Natural killer cell (primary cell): Measurements from ENCODE around the gene ALDH3A2. TPM values are rescaled to one million over a fixed set of nuclear protein-coding genes. Genes with fewer than 3 reads are reported as not detected.

Source experiments
- ATAC-seq, 3 donors: fragments of 150-1000 bp in 2 of 3; fragments of 200-7000 bp in 1 of 3; cut with Tn5 transposase; 1 replicate in 1 of 3; 2 replicates in 2 of 3; pipeline ENCODE4 v1.10.0; 2021; ENCODE audit warnings: mild to moderate bottlenecking in 2 of 3, moderate library complexity in 2 of 3
- DNase-seq, 2 donors: peaks; one replicate each; pipeline versions ENCODE4 v3.0.0 to v3.0.0-alpha.2; 2013 to 2021; ENCODE audit warnings: mixed read lengths in 1 of 2
- H3K27ac ChIP-seq: one replicate; pipeline ENCODE4 v1.5.1; 2013; ENCODE audit warnings: mild to moderate bottlenecking, low read length
- H3K27me3 ChIP-seq: one replicate; pipeline ENCODE4 v1.6.1; 2013; ENCODE audit warnings: low read length; ENCODE audit not compliant: control insufficient read depth, insufficient read depth
- H3K36me3 ChIP-seq: one replicate; pipeline ENCODE4 v1.6.1; 2013; ENCODE audit warnings: low read length; ENCODE audit not compliant: control insufficient read depth, insufficient read depth
- H3K4me1 ChIP-seq: one replicate; pipeline ENCODE4 v1.6.1; 2013; ENCODE audit warnings: low read length; ENCODE audit not compliant: control insufficient read depth, insufficient read depth
- H3K4me3 ChIP-seq: one replicate; pipeline ENCODE4 v1.5.1; 2013; ENCODE audit warnings: low read length
- H3K9me3 ChIP-seq: one replicate; pipeline ENCODE4 v1.6.1; 2013; ENCODE audit warnings: low read length; ENCODE audit not compliant: control insufficient read depth, insufficient read depth
- H3K27ac Mint-ChIP-seq, 2 donors: one replicate each; pipeline ENCODE4 v1.8.0; 2022; ENCODE audit warnings: mild to moderate bottlenecking in 2 of 2, mixed read lengths in 2 of 2, moderate library complexity in 1 of 2
- H3K27me3 Mint-ChIP-seq, 2 donors: one replicate each; pipeline ENCODE4 v1.8.0; 2022; ENCODE audit warnings: low read depth in 2 of 2, mixed read lengths in 2 of 2
- H3K36me3 Mint-ChIP-seq: one replicate; pipeline ENCODE4 v1.8.0; 2022; ENCODE audit warnings: mixed read lengths
- H3K4me1 Mint-ChIP-seq, 2 donors: one replicate each; pipeline ENCODE4 v1.8.0; 2022; ENCODE audit warnings: mixed read lengths in 2 of 2
- H3K4me3 Mint-ChIP-seq: one replicate; pipeline ENCODE4 v1.8.0; 2022; ENCODE audit warnings: mild to moderate bottlenecking, moderate library complexity, mixed read lengths
- H3K9me3 Mint-ChIP-seq, 2 donors: one replicate each; pipeline ENCODE4 v1.8.0; 2022; ENCODE audit warnings: mixed read lengths in 2 of 2
- WGBS: methylation state at CpG from one replicate; pipeline ENCODE4 v1.1.7; 2013; ENCODE audit warnings: missing lambda C conversion rate; ENCODE audit not compliant: insufficient coverage; 5-methylcytosine and 5-hydroxymethylcytosine counted together
- intact Hi-C: fragments of 100-400 bp; cut with micrococcal nuclease; formaldehyde crosslinking; loops from one replicate; pipeline ENCODE4 v1.14.2; 2022
- total RNA-seq, 4 donors: library from RNA; stranded (reverse); fragments of 120-200 nt in 1 of 4; gene quantifications; one replicate each; pipeline versions ENCODE4 v1.2.3 to v1.2.4, GENCODE V29; 2013 to 2022
- TF ChIP-seq, protein P1 (sequence below): fragments of 200-600 bp; IDR thresholded peaks from one replicate; pipeline ENCODE4 v1.8.0; 2022; ENCODE audit warnings: antibody characterized with exemption

ALDH3A2 gene
- total RNA-seq, 3 donors from 2014 or later (not counting 1 experiment from before 2014, with no cell fraction given): 25.3 to 33.7 (median 31.4) TPM

DNA sequence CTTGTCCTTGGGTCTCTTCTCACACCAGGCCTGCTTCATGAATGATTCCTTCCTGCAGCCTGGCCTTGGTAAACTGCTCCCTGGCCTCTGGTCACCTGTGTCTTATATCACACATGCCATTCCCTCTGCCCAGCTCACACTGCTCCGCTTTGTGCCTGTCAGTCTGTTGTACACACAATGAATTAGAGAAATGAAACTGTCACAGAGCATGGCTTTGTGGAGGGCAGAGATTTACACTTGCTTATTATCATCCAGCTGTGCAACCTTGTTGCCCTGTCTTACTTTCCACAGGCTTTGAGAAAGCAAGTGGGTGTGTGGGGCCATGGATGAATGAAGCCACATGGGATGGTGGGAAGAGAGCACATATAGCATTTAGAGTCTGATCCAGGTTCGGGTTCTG is 22.4 kb downstream of the ALDH3A2 start:
- no peaks in the 10 kb centered on the region for H3K4me1 Mint-ChIP-seq
- ATAC-seq: no peak
- H3K27me3 ChIP-seq: no peaks in the 10 kb centered on the region
- H3K4me1 ChIP-seq: no peaks in the 10 kb centered on the region
- H3K9me3 ChIP-seq: no peaks in the 10 kb centered on the region
- no peak overlapping the region for H3K27ac Mint-ChIP-seq
- WGBS: 93% methylated on average over 2 of the region's 2 CpGs
- DNase-seq: no peak
- H3K27me3 Mint-ChIP-seq: no peaks in the 10 kb centered on the region
- H3K9me3 Mint-ChIP-seq: no peaks in the 10 kb centered on the region
- intact Hi-C loops: no loop called here
- TF ChIP-seq, protein P1, sequence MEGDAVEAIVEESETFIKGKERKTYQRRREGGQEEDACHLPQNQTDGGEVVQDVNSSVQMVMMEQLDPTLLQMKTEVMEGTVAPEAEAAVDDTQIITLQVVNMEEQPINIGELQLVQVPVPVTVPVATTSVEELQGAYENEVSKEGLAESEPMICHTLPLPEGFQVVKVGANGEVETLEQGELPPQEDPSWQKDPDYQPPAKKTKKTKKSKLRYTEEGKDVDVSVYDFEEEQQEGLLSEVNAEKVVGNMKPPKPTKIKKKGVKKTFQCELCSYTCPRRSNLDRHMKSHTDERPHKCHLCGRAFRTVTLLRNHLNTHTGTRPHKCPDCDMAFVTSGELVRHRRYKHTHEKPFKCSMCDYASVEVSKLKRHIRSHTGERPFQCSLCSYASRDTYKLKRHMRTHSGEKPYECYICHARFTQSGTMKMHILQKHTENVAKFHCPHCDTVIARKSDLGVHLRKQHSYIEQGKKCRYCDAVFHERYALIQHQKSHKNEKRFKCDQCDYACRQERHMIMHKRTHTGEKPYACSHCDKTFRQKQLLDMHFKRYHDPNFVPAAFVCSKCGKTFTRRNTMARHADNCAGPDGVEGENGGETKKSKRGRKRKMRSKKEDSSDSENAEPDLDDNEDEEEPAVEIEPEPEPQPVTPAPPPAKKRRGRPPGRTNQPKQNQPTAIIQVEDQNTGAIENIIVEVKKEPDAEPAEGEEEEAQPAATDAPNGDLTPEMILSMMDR: no peak
- no peak overlapping the region for H3K27ac ChIP-seq
- no peak overlapping the region for H3K4me3 Mint-ChIP-seq
- peaks cover 6% of the 10 kb centered on the region for H3K36me3 Mint-ChIP-seq
- peaks cover 12% of the 10 kb centered on the region for H3K36me3 ChIP-seq
- no peak overlapping the region for H3K4me3 ChIP-seq

DNA sequence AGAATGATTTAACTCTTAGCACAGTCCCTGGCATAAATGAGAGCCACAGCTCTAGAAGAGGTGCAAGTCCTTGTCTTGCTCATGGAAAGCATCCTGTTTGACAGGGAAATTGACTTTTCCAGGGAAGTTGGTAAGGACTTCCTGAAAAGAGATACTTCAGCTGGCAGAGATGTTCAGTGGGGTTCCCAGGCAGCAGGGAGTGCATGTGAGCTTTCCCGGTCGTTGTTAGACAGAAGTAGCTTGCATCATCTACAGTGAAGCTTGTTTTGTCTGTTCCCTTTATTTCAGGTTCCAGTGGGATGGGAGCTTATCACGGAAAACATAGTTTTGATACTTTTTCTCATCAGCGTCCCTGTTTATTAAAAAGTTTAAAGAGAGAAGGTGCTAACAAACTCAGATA is 22.9 kb downstream of the ALDH3A2 start:
- Mint-ChIP-seq H3K27me3 (no peaks in the 10 kb centered on the region), H3K4me1 (no peaks in the 10 kb centered on the region), H3K9me3 (no peaks in the 10 kb centered on the region), H3K36me3 (peaks cover 6% of the 10 kb centered on the region), H3K4me3 (no peak overlapping the region), H3K27ac (no peak overlapping the region)
- no peak overlapping the region for H3K27ac ChIP-seq
- no peaks in the 10 kb centered on the region for H3K9me3 ChIP-seq
- no peaks in the 10 kb centered on the region for H3K4me1 ChIP-seq
- no peaks in the 10 kb centered on the region for H3K27me3 ChIP-seq
- TF ChIP-seq, protein P1: no peak
- WGBS: 92% methylated on average over 3 of the region's 4 CpGs
- intact Hi-C loops: no loop called here
- no peak for DNase-seq
- H3K36me3 ChIP-seq: peaks cover 9% of the 10 kb centered on the region
- no peak overlapping the region for H3K4me3 ChIP-seq
- no peak for ATAC-seq

DNA sequence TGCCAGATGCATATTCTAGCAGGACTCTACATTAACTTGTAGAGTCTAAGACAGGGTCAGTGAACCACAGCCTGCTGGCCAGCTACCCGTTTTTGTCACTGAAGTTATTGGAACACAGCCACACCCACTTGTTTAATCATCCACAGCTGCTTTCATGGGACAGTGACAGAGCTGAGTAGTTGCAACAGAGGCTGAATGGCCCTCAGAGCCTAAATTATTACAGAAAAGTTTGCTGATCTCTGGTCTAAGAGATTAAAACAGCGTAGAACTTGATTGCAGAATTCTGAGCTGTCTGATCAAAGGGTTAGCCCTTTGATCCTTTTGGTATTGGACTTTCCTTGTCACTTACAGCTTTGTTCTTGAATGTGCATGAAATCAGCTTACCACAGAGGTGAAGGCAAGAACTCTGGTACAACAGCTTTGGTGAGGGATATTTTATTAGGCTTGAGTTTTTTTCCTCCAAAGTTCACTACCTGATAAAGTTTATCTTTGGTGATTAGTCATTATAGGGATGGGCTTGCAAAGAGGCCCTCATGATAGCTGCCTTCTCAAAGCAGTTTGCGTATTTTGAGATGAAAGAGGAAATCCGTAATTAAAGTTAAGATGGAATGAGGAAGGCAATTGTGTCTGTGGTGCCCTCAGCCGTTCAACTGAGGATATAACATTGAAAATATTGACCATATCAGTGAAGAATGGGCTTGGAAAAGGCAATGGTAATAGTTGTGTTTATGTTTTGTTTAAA is 23.6 kb downstream of the ALDH3A2 start:
- TF ChIP-seq, protein P1: no peak
- no peaks in the 10 kb centered on the region for H3K4me1 Mint-ChIP-seq
- peaks cover 6% of the 10 kb centered on the region for H3K36me3 Mint-ChIP-seq
- no peak overlapping the region for H3K27ac Mint-ChIP-seq
- Histone ChIP-seq H3K27ac (no peak overlapping the region), H3K4me1 (no peaks in the 10 kb centered on the region), H3K9me3 (no peaks in the 10 kb centered on the region), H3K4me3 (no peak overlapping the region), H3K36me3 (peaks cover 9% of the 10 kb centered on the region), H3K27me3 (no peaks in the 10 kb centered on the region)
- intact Hi-C loops: no loop called here
- H3K4me3 Mint-ChIP-seq: no peak overlapping the region
- no peaks in the 10 kb centered on the region for H3K9me3 Mint-ChIP-seq
- ATAC-seq (no peak), DNase-seq (no peak)
- H3K27me3 Mint-ChIP-seq: no peaks in the 10 kb centered on the region
- WGBS: 89% methylated on average over 5 of the region's 5 CpGs

DNA sequence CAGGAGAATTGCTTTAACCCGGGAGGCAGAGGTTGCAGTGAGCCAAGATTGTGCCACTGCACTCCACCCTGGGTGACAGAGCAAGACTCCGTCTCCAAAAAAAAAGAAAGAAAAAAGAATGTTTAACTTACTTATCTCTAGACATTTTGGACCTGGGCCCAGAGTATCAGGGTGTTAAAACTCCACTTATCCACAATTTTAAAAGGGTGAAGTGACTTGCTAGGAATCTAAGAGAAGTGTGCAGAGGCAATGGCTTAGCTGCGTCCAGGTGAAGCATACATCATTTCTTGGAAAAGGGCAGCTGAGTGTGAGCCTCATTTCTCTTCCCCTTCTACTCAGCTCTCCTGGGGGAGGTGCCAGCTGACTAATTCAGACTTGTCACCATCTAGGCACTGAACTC is 25.1 kb downstream of the ALDH3A2 start:
- Histone ChIP-seq H3K4me1 (no peaks in the 10 kb centered on the region), H3K36me3 (peaks cover 9% of the 10 kb centered on the region), H3K27ac (no peak overlapping the region), H3K9me3 (no peaks in the 10 kb centered on the region), H3K4me3 (no peak overlapping the region), H3K27me3 (no peaks in the 10 kb centered on the region)
- 100% methylated on average over 3 of the region's 3 CpGs for WGBS
- TF ChIP-seq, protein P1: no peak
- no peak overlapping the region for H3K27ac Mint-ChIP-seq
- intact Hi-C loops: no loop called here
- H3K27me3 Mint-ChIP-seq: no peaks in the 10 kb centered on the region
- H3K36me3 Mint-ChIP-seq: peaks cover 6% of the 10 kb centered on the region
- no peak for DNase-seq
- H3K4me1 Mint-ChIP-seq: no peaks in the 10 kb centered on the region
- no peaks in the 10 kb centered on the region for H3K9me3 Mint-ChIP-seq
- H3K4me3 Mint-ChIP-seq: no peak overlapping the region
- no peak for ATAC-seq
